ENCODE data around the gene GPD2.

GRCh38 chr2:156600196-156600595, 164.0 kb downstream of the GPD2 start:
- TF ChIP-seq CTCF (IDR thresholded peaks at IDR 0.05 in 4 of 5, conservative IDR thresholded peaks at IDR 0.05 in 1 of 5), result no peak
- TF ChIP-seq POLR2A (IDR thresholded peaks at IDR 0.05), result no peak
